Right hindlimb (tissue), 1 donor: Measurements from ENCODE around the gene TTC23L.

Source experiments
- DNase-seq: peaks from one replicate; pipeline ENCODE4 v3.0.0-alpha.2; 2018

The TTC23L gene

GRCh38 chr5:34833976-34834793, 4.8 kb upstream of the TTC23L start:
- no peak for DNase-seq

GRCh38 chr5:34834794-34835089, 4.2 kb upstream of the TTC23L start:
- DNase-seq: no peak

GRCh38 chr5:34835664-34836063, 3.3 kb upstream of the TTC23L start:
- no peak for DNase-seq

GRCh38 chr5:34841816-34842215, 2.9 kb downstream of the TTC23L start:
- DNase-seq: no peak

- no peak for DNase-seq
These were observed 3.6 kb downstream of the TTC23L start for GRCh38 chr5:34842554-34842953.

GRCh38 chr5:34843497-34843896, 4.5 kb downstream of the TTC23L start:
- no peak for DNase-seq

GRCh38 chr5:34844106-34844505, 5.1 kb downstream of the TTC23L start:
- no peak for DNase-seq

GRCh38 chr5:34844999-34845398, 6.0 kb downstream of the TTC23L start:
- no peak for DNase-seq

GRCh38 chr5:34847056-34847455, 8.1 kb downstream of the TTC23L start:
- DNase-seq: no peak

GRCh38 chr5:34847552-34847951, 8.6 kb downstream of the TTC23L start:
- no peak for DNase-seq

- no peak for DNase-seq
These were observed 9.3 kb downstream of the TTC23L start for GRCh38 chr5:34848230-34848629.

GRCh38 chr5:34849253-34849652, 10.3 kb downstream of the TTC23L start:
- DNase-seq: no peak

- no peak for DNase-seq
These were observed 15.7 kb downstream of the TTC23L start for GRCh38 chr5:34854459-34855174.

- no peak for DNase-seq
These were observed 18.2 kb downstream of the TTC23L start for GRCh38 chr5:34857161-34857560.

GRCh38 chr5:34857894-34858293, 18.9 kb downstream of the TTC23L start:
- no peak for DNase-seq

- DNase-seq: no peak
These were observed 19.8 kb downstream of the TTC23L start for GRCh38 chr5:34858790-34859189.

- no peak for DNase-seq
These were observed 20.3 kb downstream of the TTC23L start for GRCh38 chr5:34859253-34859652.

GRCh38 chr5:34863946-34864345, 25.0 kb downstream of the TTC23L start:
- DNase-seq: no peak

- DNase-seq: no peak
These were observed 26.1 kb downstream of the TTC23L start for GRCh38 chr5:34865091-34865490.

- DNase-seq: no peak
These were observed 28.1 kb downstream of the TTC23L start for GRCh38 chr5:34866989-34867471.

GRCh38 chr5:34867660-34868059, 28.7 kb downstream of the TTC23L start:
- DNase-seq: no peak

GRCh38 chr5:34868791-34869190, 29.8 kb downstream of the TTC23L start:
- no peak for DNase-seq

GRCh38 chr5:34869256-34869655, 30.3 kb downstream of the TTC23L start:
- no peak for DNase-seq

- DNase-seq: no peak
These were observed 31.4 kb downstream of the TTC23L start for GRCh38 chr5:34870382-34870781.
